Measurements from ENCODE around the gene C1orf226. TPM values are rescaled to one million over a fixed set of nuclear protein-coding genes. Genes with fewer than 3 reads are reported as not detected.

C1orf226 gene
- total RNA-seq, 1 donor from 2014 or later: 2.7 TPM

DNA sequence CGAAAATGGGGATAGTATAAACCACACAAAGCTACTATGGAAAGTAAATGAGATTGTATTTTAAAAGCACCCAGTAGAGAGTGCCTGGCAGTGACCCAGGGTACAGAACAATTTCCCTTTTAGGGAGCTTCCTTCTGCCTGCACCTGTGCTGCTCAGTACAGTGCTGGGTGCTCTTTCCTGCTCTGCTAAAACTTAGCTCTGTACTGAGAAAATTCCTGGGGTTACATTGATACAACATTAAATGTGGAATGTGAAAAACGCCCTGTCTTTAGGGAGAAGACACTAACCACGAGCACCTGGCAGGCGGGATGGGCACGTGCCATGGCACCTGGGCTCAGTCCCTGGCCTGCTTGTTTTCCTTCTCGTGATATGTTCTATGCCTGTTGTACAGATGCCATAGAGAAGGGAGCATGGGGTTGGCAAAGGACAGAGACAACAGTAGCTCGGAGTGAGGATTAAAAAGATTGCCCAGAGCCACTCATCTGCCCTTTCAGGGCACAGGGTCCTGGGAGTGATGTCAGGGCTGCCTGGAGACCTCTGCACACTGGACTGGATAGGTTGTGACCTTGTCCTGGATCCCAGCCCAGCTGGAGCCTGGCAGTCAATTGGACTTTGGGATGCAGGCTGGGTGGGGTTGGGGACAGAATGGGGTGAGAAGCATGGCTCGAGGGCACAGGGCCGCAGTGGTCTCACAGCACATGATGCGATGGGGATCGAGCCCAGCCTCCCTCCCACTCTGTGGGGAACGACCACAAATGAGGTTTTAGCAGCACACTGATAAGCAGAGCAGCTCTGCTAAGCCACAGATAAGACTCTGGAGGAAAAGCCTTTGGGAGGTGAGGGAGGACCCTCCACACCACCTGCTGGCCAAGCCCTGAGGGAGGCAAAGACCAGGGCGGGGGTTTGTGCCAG is 9.1 kb upstream of the C1orf226 start:
- no peak overlapping the region for H3K27ac Mint-ChIP-seq (ENCODE audit: unreplicated experiment)
- H3K4me1 Mint-ChIP-seq (ENCODE audit: unreplicated experiment): peaks cover 9% of the 10 kb centered on the region
- H3K27me3 Mint-ChIP-seq (ENCODE audit: unreplicated experiment): no peaks in the 10 kb centered on the region
- DNase-seq (ENCODE audit: extremely low spot score, unreplicated experiment): no peak
- no peak for TF ChIP-seq CTCF (IDR thresholded peaks at IDR 0.05)
- peaks cover 3% of the 10 kb centered on the region for H3K36me3 Mint-ChIP-seq (ENCODE audit: unreplicated experiment)
- H3K9me3 Mint-ChIP-seq (ENCODE audit: unreplicated experiment): no peaks in the 10 kb centered on the region
- no peak overlapping the region for H3K4me3 Mint-ChIP-seq (ENCODE audit: unreplicated experiment)

GRCh38 chr1:162373072-162373427 is 8.5 kb upstream of the C1orf226 start:
- no peak for DNase-seq (ENCODE audit: extremely low spot score, unreplicated experiment)
- H3K9me3 Mint-ChIP-seq (ENCODE audit: unreplicated experiment): no peaks in the 10 kb centered on the region
- TF ChIP-seq CTCF (IDR thresholded peaks at IDR 0.05): no peak
- H3K36me3 Mint-ChIP-seq (ENCODE audit: unreplicated experiment): peaks cover 2% of the 10 kb centered on the region
- no peak overlapping the region for H3K27ac Mint-ChIP-seq (ENCODE audit: unreplicated experiment)
- H3K27me3 Mint-ChIP-seq (ENCODE audit: unreplicated experiment): no peaks in the 10 kb centered on the region
- peaks cover 9% of the 10 kb centered on the region for H3K4me1 Mint-ChIP-seq (ENCODE audit: unreplicated experiment)
- H3K4me3 Mint-ChIP-seq (ENCODE audit: unreplicated experiment): no peak overlapping the region

DNA sequence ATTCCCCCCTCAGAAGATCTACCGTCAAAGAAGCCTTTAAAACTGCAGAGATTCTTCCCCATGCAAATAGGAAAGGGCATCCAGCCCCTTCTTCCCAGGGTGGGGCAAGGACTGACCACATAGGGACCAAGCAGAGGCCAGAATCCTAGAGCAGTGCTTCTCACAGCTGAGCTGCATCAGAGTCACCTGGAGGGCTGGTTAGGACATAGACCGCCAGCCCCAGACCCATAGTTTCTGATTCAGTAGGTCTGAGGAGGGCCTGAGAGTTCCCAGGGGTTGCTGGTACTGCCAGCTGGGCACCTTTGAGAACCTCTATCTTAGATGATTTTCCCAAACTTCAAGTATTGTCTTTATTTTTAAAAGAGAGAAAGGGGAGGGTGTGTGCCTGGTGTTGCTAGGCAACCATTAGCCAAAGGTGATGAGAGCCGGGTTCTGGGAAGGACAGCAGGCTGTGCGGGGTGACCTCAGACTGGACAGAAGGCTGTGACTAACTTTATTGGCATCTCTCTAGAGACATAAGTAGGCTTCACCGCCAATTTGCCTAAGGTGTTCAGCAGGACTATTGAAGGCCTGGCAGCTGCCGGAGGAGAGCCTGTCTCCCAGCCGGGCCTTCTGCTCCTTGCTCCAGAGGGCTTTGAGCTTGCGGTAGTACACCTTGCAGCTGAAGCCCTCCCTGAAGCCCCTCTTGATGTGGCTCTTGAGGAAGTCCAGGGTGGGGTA is 7.8 kb upstream of the C1orf226 start:
- no peak for DNase-seq (ENCODE audit: extremely low spot score, unreplicated experiment)
- no peaks in the 10 kb centered on the region for H3K27me3 Mint-ChIP-seq (ENCODE audit: unreplicated experiment)
- H3K36me3 Mint-ChIP-seq (ENCODE audit: unreplicated experiment): no peaks in the 10 kb centered on the region
- no peak overlapping the region for H3K4me3 Mint-ChIP-seq (ENCODE audit: unreplicated experiment)
- TF ChIP-seq CTCF (IDR thresholded peaks at IDR 0.05): no peak
- H3K9me3 Mint-ChIP-seq (ENCODE audit: unreplicated experiment): no peaks in the 10 kb centered on the region
- peaks cover 9% of the 10 kb centered on the region for H3K4me1 Mint-ChIP-seq (ENCODE audit: unreplicated experiment)
- no peak overlapping the region for H3K27ac Mint-ChIP-seq (ENCODE audit: unreplicated experiment)

GRCh38 chr1:162374406-162374805 is 7.1 kb upstream of the C1orf226 start:
- no peaks in the 10 kb centered on the region for H3K9me3 Mint-ChIP-seq (ENCODE audit: unreplicated experiment)
- H3K27me3 Mint-ChIP-seq (ENCODE audit: unreplicated experiment): no peaks in the 10 kb centered on the region
- no peak overlapping the region for H3K4me3 Mint-ChIP-seq (ENCODE audit: unreplicated experiment)
- no peak for TF ChIP-seq CTCF (IDR thresholded peaks at IDR 0.05)
- no peak for DNase-seq (ENCODE audit: extremely low spot score, unreplicated experiment)
- H3K4me1 Mint-ChIP-seq (ENCODE audit: unreplicated experiment): peaks cover 9% of the 10 kb centered on the region
- no peak overlapping the region for H3K27ac Mint-ChIP-seq (ENCODE audit: unreplicated experiment)
- no peaks in the 10 kb centered on the region for H3K36me3 Mint-ChIP-seq (ENCODE audit: unreplicated experiment)

- Mint-ChIP-seq H3K9me3 (ENCODE audit: unreplicated experiment) (no peaks in the 10 kb centered on the region), H3K4me1 (ENCODE audit: unreplicated experiment) (peaks cover 9% of the 10 kb centered on the region), H3K4me3 (ENCODE audit: unreplicated experiment) (no peak overlapping the region), H3K36me3 (ENCODE audit: unreplicated experiment) (no peaks in the 10 kb centered on the region), H3K27ac (ENCODE audit: unreplicated experiment) (no peak overlapping the region), H3K27me3 (ENCODE audit: unreplicated experiment) (no peaks in the 10 kb centered on the region)
- no peak for DNase-seq (ENCODE audit: extremely low spot score, unreplicated experiment)
- TF ChIP-seq CTCF (IDR thresholded peaks at IDR 0.05): no peak
Observed at GRCh38 chr1:162375463-162375862, 6.1 kb upstream of the C1orf226 start.

All from osteocyte (in vitro differentiated cells).